Measurements from ENCODE around the gene NPIPB6. TPM values are rescaled to one million over a fixed set of nuclear protein-coding genes. Genes with fewer than 3 reads are reported as not detected.

Gene NPIPB6
- total RNA-seq, 2 donors from 2014 or later: 13.8 TPM; not detected in 1

DNA sequence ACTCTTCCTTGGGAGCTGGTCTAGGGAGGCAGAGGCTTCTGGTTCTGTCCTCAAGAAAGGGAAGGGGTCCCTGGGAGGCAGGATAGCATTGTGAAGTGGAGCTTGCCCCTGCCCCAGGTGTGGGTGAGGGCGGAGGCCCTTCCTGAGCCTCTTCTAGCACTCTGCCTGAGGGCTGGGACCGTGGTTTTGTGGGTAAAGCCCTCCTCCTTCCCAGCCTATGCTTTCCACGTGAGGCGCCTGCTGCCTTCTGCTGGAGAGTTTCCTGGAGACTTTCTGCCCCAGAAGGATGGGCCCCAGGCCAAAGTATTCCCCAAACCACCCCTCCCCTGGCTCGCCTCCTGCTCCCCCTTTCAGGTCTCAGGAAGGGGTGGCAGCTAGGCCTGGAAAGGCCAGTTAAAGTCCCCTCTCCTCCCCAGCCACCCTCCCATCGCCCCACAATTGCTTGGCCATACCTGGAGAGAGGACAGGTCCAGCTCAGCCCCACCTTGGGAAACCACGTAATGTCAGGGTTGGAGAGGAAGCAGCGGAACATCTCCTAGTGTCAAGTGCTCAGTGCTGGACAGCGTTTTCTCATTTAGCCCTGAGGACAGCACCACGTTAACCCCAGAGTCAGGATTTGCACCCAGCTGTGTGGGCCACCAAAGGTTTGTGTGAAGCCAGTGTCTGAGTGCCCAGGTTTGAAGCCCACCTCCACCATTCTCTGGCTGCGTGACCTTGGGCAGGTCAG, 65.4 kb downstream of the NPIPB6 start:
- DNase-seq (peak in 1 of 4 donors; percentile 42), ATAC-seq (no peak)
- Histone ChIP-seq H3K4me3 (no peak overlapping the region), H3K36me3 (replicated peaks in 1 of 2; ENCODE audit: insufficient read depth in 1 of 2, low read depth in 2 of 2) (no peaks in the 10 kb centered on the region), H3K27me3 (no peaks in the 10 kb centered on the region), H3K9me3 (no peaks in the 10 kb centered on the region), H3K27ac (no peak overlapping the region), H3K4me1 (peaks cover 15% of the 10 kb centered on the region)
- 67 to 68% methylated on average over 10 to 11 of the region's 11 CpGs for WGBS, 2 donors
- intact Hi-C loops (cut with DNase I): no loop called here
- TF ChIP-seq, protein P1, sequence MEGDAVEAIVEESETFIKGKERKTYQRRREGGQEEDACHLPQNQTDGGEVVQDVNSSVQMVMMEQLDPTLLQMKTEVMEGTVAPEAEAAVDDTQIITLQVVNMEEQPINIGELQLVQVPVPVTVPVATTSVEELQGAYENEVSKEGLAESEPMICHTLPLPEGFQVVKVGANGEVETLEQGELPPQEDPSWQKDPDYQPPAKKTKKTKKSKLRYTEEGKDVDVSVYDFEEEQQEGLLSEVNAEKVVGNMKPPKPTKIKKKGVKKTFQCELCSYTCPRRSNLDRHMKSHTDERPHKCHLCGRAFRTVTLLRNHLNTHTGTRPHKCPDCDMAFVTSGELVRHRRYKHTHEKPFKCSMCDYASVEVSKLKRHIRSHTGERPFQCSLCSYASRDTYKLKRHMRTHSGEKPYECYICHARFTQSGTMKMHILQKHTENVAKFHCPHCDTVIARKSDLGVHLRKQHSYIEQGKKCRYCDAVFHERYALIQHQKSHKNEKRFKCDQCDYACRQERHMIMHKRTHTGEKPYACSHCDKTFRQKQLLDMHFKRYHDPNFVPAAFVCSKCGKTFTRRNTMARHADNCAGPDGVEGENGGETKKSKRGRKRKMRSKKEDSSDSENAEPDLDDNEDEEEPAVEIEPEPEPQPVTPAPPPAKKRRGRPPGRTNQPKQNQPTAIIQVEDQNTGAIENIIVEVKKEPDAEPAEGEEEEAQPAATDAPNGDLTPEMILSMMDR (IDR thresholded peaks at IDR 0.05): no peak
- TF ChIP-seq POLR2A (IDR thresholded peaks at IDR 0.05): no peak

DNA sequence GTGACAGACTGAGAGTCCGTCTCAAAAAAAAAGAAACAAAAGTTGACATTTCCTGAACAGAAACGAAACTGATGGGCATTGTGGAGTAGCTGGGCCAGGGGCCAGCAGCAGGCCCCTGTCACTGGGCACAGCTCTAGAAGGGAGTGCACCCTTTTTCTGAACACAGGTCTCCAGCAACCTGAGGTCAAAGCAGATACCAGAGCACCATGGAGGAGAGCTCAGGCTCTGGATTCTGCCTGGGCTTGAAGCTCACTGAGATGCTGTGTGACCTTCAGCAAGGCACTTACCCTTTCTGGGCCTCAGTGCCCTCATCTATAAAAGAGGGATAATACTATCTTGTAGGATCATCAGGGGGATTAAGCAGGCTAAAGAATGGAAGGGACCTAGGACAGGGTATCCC, 66.0 kb downstream of the NPIPB6 start:
- whole genome bisulfite sequencing, 2 donors: 53 to 66% methylated on average over 2 of the region's 2 CpGs
- Histone ChIP-seq H3K9me3 (no peaks in the 10 kb centered on the region), H3K4me1 (peaks cover 18% of the 10 kb centered on the region), H3K27me3 (no peaks in the 10 kb centered on the region), H3K27ac (no peak overlapping the region), H3K36me3 (replicated peaks in 1 of 2; ENCODE audit: insufficient read depth in 1 of 2, low read depth in 2 of 2) (no peaks in the 10 kb centered on the region), H3K4me3 (no peak overlapping the region)
- no peak for DNase-seq
- intact Hi-C loops (cut with DNase I): no loop called here
- no peak for TF ChIP-seq POLR2A (IDR thresholded peaks at IDR 0.05)
- TF ChIP-seq, protein P1 (IDR thresholded peaks at IDR 0.05): no peak
- ATAC-seq: no peak

DNA sequence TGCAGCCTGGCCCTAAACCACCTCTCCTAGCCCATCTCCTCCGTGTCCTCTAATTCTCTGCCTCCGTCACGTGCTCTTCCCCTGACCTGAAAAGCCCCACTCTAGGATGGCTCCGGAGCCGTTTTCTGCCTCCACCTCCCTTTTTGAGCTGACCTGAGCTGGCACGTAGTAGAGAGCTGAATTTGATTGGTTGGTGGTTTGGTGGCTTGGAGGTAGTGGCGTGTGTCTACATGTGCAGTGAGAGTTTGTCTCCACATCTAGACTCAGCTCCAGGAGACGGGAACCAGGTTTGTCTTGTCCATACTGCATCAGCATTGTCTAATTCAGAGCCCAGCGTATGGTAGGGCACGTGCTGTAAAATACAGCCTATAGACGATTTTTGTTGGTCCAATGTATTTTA, 68.0 kb downstream of the NPIPB6 start:
- Histone ChIP-seq H3K36me3 (replicated peaks in 1 of 2; ENCODE audit: insufficient read depth in 1 of 2, low read depth in 2 of 2) (no peaks in the 10 kb centered on the region), H3K27ac (no peak overlapping the region), H3K27me3 (no peaks in the 10 kb centered on the region), H3K4me3 (no peak overlapping the region), H3K9me3 (no peaks in the 10 kb centered on the region), H3K4me1 (peaks cover 22% of the 10 kb centered on the region)
- TF ChIP-seq, protein P1 (IDR thresholded peaks at IDR 0.05): no peak
- no peak for TF ChIP-seq POLR2A (IDR thresholded peaks at IDR 0.05)
- DNase-seq: no peak
- ATAC-seq: no peak
- intact Hi-C loops (cut with DNase I): no loop called here
- WGBS, 2 donors: 84 to 89% methylated on average over 11 of the region's 11 CpGs

DNA sequence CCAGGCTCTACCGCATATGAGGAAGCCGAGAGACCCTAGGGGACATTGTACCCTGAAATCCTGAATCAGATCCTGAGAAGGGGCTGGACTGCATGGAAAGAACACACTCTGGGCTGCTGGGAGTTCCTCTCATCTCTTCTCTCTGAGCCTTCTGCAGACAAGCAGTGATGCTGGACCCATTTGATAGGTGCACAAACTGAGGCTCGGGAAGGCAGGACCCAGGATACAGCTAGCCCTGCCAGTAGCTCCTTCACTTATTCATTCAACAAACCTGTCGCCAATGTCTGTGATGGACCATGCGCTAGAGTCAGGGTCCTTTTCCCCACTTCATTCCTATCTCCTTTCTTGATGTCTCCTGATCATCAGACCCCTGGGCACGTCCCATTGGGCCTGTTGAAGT, 69.1 kb downstream of the NPIPB6 start:
- 89 to 100% methylated on average over 4 to 6 of the region's 6 CpGs for WGBS, 2 donors
- no peak for ATAC-seq
- Histone ChIP-seq H3K4me3 (no peak overlapping the region), H3K36me3 (replicated peaks in 1 of 2; ENCODE audit: insufficient read depth in 1 of 2, low read depth in 2 of 2) (no peaks in the 10 kb centered on the region), H3K27ac (no peak overlapping the region), H3K4me1 (peaks cover 23% of the 10 kb centered on the region), H3K27me3 (no peaks in the 10 kb centered on the region), H3K9me3 (no peaks in the 10 kb centered on the region)
- DNase-seq: no peak
- no peak for TF ChIP-seq POLR2A (IDR thresholded peaks at IDR 0.05)
- TF ChIP-seq, protein P1 (IDR thresholded peaks at IDR 0.05): no peak
- intact Hi-C loops (cut with DNase I): no loop called here

DNA sequence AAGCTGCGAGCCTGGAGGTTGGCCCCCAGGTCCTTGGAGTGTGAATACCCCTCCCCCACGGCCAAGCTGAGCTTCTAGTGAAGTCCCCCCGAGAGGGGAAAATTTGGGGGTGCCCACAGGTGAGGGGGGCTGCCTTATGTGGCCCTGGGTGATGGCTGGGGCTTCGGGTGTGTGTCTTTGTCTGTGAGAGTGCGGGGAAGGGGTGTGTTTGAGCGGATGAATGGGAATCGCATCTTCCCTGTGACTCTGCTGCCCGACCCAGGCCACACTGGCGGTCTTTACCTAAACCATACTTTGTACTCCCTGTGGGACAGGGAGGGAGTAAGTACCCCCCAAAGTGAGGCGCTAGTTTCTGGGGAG, 69.7 kb downstream of the NPIPB6 start:
- 38 to 61% methylated on average over 3 to 10 of the region's 10 CpGs for WGBS, 2 donors
- Histone ChIP-seq H3K9me3 (no peaks in the 10 kb centered on the region), H3K27me3 (no peaks in the 10 kb centered on the region), H3K4me1 (peaks cover 30% of the 10 kb centered on the region), H3K27ac (no peak overlapping the region), H3K4me3 (peak overlapping the region; percentile 12 to 61), H3K36me3 (replicated peaks in 1 of 2; ENCODE audit: insufficient read depth in 1 of 2, low read depth in 2 of 2) (no peaks in the 10 kb centered on the region)
- ATAC-seq: no peak
- no peak for DNase-seq
- intact Hi-C loops (cut with DNase I): no loop called here
- TF ChIP-seq, protein P1 (IDR thresholded peaks at IDR 0.05): no peak
- TF ChIP-seq POLR2A (IDR thresholded peaks at IDR 0.05): no peak
